Naive B cell (primary cell): ENCODE results near the gene PCSK5. TPM values are rescaled to one million over a fixed set of nuclear protein-coding genes. Genes with fewer than 3 reads are reported as not detected.
"Not testable (repeated sequence)": the region's sequence is repeated elsewhere in the genome, so short reads cannot be mapped to it uniquely, and the experiment has no call there.

Experiments used
- ATAC-seq, 2 donors: fragments of 150-1000 bp; cut with Tn5 transposase; 2 replicates each; pipeline ENCODE4 v1.10.0; 2021; ENCODE audit warnings: low read depth in 2 of 2, mild to moderate bottlenecking in 2 of 2, moderate library complexity in 2 of 2
- DNase-seq: peaks from one replicate; pipeline ENCODE4 v3.0.0; 2022
- H3K27ac Mint-ChIP-seq, 6 donors: one replicate each; pipeline ENCODE4 v1.8.0; 2020 to 2022; ENCODE audit warnings: mild to moderate bottlenecking in 6 of 6, mixed read lengths in 6 of 6, moderate library complexity in 5 of 6, inconsistent platforms in 2 of 6
- H3K27me3 Mint-ChIP-seq, 3 donors: one replicate each; pipeline ENCODE4 v1.8.0; 2021 to 2022; ENCODE audit warnings: mixed read lengths in 3 of 3, mild to moderate bottlenecking in 1 of 3
- H3K36me3 Mint-ChIP-seq, 2 donors: one replicate each; pipeline ENCODE4 v1.8.0; 2020 to 2022; ENCODE audit warnings: mixed read lengths in 2 of 2, inconsistent platforms in 1 of 2, mild to moderate bottlenecking in 1 of 2
- H3K4me1 Mint-ChIP-seq, 3 donors: one replicate each; pipeline ENCODE4 v1.8.0; 2020 to 2022; ENCODE audit warnings: mixed read lengths in 3 of 3, inconsistent platforms in 1 of 3, mild to moderate bottlenecking in 1 of 3, moderate library complexity in 1 of 3
- H3K4me3 Mint-ChIP-seq, 8 donors: one replicate each; pipeline ENCODE4 v1.8.0; 2020 to 2022; ENCODE audit warnings: mild to moderate bottlenecking in 8 of 8, mixed read lengths in 8 of 8, moderate library complexity in 8 of 8, inconsistent platforms in 2 of 8
- H3K9me3 Mint-ChIP-seq, 7 donors: one replicate each; pipeline ENCODE4 v1.8.0; 2020 to 2022; ENCODE audit warnings: mixed read lengths in 7 of 7, mild to moderate bottlenecking in 5 of 7, inconsistent platforms in 2 of 7, moderate library complexity in 1 of 7
- polyA plus RNA-seq, 6 donors: library from polyadenylated mRNA; unstranded; fragments of 300-500 nt; fragmentation: Illumina TruSeq; gene quantifications; one replicate each; pipeline ENCODE4 v1.2.3, GENCODE V29; 2021; ENCODE audit warnings: low read depth in 6 of 6

Gene PCSK5
- polyA plus RNA-seq, 6 donors from 2014 or later: 0.05 TPM; not detected in 5

DNA sequence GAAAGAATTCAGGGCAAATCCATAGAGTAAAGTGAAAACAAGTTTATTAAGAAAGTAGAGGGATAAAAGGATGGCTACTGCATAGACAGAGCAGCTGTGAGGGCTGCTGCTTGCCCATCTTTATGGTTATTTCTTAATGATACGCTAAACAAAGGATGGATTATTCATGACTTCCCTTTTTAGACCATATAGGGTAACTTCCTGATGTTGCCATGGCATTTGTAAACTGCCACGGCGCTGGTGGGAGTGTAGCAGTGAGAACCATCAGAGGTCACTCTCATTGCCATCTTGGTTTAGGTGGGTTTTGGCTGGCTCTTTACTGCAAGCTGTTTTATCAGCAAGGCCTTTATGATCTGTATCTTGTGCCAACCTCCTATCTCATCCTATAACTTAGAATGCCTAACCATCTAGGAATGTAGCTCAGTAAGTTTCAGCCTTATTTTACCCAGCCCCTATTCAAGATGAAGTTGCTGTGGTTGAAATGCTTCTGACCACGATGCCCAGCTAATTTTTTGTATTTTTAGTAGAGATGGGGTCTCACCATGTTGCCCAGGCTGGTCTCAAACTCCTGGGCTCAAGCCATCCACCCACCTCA is 461.6 kb downstream of the PCSK5 start:
- H3K27me3 Mint-ChIP-seq: peaks cover 11 to 16% (median 12%) of the 10 kb centered on the region in 3 donors
- H3K4me3 Mint-ChIP-seq: no peak overlapping the region
- H3K36me3 Mint-ChIP-seq: no peaks in the 10 kb centered on the region
- DNase-seq (no peak), ATAC-seq (no peak)
- H3K9me3 Mint-ChIP-seq: no peaks in the 10 kb centered on the region
- H3K4me1 Mint-ChIP-seq: no peaks in the 10 kb centered on the region
- no peak overlapping the region for H3K27ac Mint-ChIP-seq

- ATAC-seq (no peak), DNase-seq (no peak)
- no peaks in the 10 kb centered on the region for H3K4me1 Mint-ChIP-seq
- peaks cover 10 to 16% (median 11%) of the 10 kb centered on the region in 3 donors for H3K27me3 Mint-ChIP-seq
- H3K4me3 Mint-ChIP-seq: no peak overlapping the region
- H3K27ac Mint-ChIP-seq: peak overlapping the region in 1 of 6 donors; percentile 51
- H3K36me3 Mint-ChIP-seq: no peaks in the 10 kb centered on the region
- H3K9me3 Mint-ChIP-seq: no peaks in the 10 kb centered on the region
Observed at GRCh38 chr9:76353280-76353679, 462.8 kb downstream of the PCSK5 start.

- Mint-ChIP-seq H3K36me3 (no peaks in the 10 kb centered on the region), H3K4me1 (no peaks in the 10 kb centered on the region), H3K4me3 (no peak overlapping the region), H3K9me3 (no peaks in the 10 kb centered on the region), H3K27ac (no peak overlapping the region), H3K27me3 (peaks cover 10 to 16% (median 11%) of the 10 kb centered on the region in 3 donors)
- ATAC-seq (no peak), DNase-seq (no peak)
Observed at GRCh38 chr9:76354221-76354620, 463.7 kb downstream of the PCSK5 start.

DNA sequence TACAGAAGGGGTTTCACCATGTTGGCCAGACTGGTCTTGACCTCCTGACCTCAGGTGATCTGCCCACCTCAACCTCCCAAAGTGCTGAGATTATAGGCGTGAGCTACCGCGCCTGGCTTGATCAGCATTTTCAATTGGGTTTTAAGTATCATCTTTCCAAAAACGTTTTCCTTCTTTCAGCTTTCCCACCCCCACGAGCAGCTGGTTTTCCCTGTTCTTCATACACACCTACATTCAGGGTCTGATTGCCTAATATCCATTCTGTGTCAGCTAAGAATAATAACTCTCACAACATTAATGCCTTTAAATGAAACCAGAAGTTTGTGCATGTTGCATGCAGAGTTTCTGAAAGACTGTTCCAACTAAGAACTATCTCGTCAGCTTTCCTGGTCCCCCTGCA is 465.4 kb downstream of the PCSK5 start:
- H3K27ac Mint-ChIP-seq: no peak overlapping the region
- peaks cover 3 to 11% (median 9%) of the 10 kb centered on the region in 3 donors for H3K27me3 Mint-ChIP-seq
- DNase-seq: no peak
- no peaks in the 10 kb centered on the region for H3K4me1 Mint-ChIP-seq
- H3K36me3 Mint-ChIP-seq: no peaks in the 10 kb centered on the region
- no peak for ATAC-seq
- H3K4me3 Mint-ChIP-seq: no peak overlapping the region
- H3K9me3 Mint-ChIP-seq: no peaks in the 10 kb centered on the region

DNA sequence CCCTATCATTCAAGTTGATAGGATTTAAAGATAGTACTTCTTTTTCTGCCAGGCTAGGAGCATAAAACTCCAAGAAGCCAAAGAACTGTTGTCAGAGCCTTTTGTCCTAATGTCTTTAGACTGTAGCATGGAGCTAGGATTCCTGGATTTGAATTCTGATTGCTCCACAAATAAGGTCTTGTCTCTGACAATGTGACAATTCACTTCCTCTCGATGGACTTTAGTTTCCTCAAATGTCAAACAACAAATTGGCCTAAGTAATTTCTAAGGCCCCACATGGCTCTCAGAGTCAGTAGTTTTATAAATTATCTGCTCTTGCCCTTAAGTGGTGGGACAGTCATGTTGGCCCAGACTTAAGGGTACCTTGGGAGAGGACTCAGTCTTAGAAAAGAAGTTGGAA is 467.1 kb downstream of the PCSK5 start:
- H3K27me3 Mint-ChIP-seq: peaks cover under 1 to 5% (median 3%) of the 10 kb centered on the region in 3 donors
- no peak for DNase-seq
- no peaks in the 10 kb centered on the region for H3K4me1 Mint-ChIP-seq
- H3K4me3 Mint-ChIP-seq: no peak overlapping the region
- no peaks in the 10 kb centered on the region for H3K9me3 Mint-ChIP-seq
- no peak overlapping the region for H3K27ac Mint-ChIP-seq
- H3K36me3 Mint-ChIP-seq: no peaks in the 10 kb centered on the region
- no peak for ATAC-seq

GRCh38 chr9:76358628-76359280 is 468.3 kb downstream of the PCSK5 start:
- Mint-ChIP-seq H3K27ac (peak overlapping the region in 1 of 6 donors; percentile 63), H3K9me3 (no peaks in the 10 kb centered on the region), H3K27me3 (peaks cover 4 to 11% (median 8%) of the 10 kb centered on the region in 3 donors), H3K4me3 (no peak overlapping the region), H3K4me1 (no peaks in the 10 kb centered on the region), H3K36me3 (no peaks in the 10 kb centered on the region)
- ATAC-seq: no peak
- DNase-seq: no peak

DNA sequence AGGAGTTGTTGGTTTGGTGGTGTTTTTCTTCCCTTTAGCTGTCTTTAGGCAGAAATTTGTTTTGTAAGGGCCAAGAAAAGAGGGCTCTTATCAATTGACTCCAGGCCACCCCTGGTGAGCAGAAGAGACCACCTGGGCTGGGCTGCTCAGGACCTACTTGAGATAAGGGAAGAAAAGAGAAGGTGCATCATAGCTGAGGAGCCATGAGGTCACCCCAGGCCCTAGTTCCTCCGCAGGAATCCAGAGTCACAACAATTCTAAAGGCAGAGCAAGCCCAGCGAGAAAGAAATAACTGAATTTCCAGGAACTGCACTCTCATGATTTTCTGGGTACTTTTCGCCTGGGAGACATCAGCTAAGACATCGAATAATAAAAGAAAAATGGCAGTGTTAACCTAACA is 468.9 kb downstream of the PCSK5 start:
- ATAC-seq: no peak
- Mint-ChIP-seq H3K9me3 (no peaks in the 10 kb centered on the region), H3K36me3 (no peaks in the 10 kb centered on the region), H3K27ac (no peak overlapping the region), H3K27me3 (peaks cover 0 to 8% (median 8%) of the 10 kb centered on the region in 3 donors), H3K4me1 (no peaks in the 10 kb centered on the region), H3K4me3 (no peak overlapping the region)
- no peak for DNase-seq

DNA sequence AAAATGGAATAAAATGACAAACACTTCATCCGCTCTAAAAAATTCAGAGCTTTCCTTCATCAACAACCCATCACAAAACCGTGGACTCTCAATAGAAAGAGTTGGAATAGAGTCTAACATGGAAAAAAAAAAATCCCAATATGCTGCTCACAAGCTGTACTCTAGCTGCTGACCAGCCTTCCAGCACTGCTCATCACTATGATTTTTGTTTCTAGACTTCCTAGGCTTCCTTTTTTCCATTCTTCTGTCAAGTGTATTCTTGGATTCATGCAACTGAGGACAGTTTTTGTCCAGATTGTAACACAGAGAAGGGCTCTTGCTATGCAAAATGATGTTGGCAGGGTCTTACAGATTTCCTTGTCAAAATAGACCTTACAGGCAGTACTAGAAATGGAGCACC is 469.3 kb downstream of the PCSK5 start:
- H3K4me3 Mint-ChIP-seq: no peak overlapping the region
- no peaks in the 10 kb centered on the region for H3K4me1 Mint-ChIP-seq
- no peaks in the 10 kb centered on the region for H3K9me3 Mint-ChIP-seq
- H3K36me3 Mint-ChIP-seq: no peaks in the 10 kb centered on the region
- no peak for ATAC-seq
- H3K27ac Mint-ChIP-seq: no peak overlapping the region
- H3K27me3 Mint-ChIP-seq: peaks cover 0 to 11% (median 8%) of the 10 kb centered on the region in 3 donors
- no peak for DNase-seq

DNA sequence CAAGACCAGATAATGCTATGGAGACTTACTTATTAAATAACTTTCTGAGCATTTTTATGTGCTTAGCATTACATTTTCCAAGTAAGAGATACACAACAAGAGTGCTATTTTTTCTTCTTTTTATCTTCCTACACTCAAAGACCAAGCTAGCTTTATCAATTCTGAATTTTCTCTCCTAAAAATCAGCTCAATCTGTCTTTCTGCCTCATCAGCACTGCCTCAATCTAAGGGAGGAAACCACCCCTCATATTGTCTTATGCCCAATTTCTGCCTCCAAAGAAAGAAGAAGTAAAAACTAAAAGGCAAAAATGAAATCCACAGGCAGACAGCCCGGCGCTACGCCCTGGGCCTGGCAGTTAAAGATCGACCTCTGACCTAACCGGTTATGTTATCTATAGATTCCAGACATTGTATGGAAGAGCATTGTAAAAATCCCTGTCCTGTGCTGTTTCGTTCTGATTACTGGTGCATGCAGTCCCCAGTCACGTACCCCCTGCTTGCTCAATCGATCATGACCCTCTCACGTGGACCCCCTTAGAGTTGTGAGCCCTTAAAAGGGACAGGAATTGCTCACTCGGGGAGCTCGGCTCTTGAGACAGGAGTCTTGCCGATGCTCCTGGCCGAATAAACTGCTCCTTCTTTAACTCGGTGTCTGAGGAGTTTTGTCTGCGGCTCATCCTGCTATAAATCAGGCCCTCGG is 472.0 kb downstream of the PCSK5 start:
- Mint-ChIP-seq H3K27me3 (peaks cover 0 to 12% (median 8%) of the 10 kb centered on the region in 3 donors), H3K27ac (peak overlapping the region in 2 of 6 donors; percentile 14 to 28)
- not testable (repeated sequence) for ATAC-seq, H3K4me3 Mint-ChIP-seq, H3K4me1 Mint-ChIP-seq, H3K36me3 Mint-ChIP-seq, DNase-seq, H3K9me3 Mint-ChIP-seq

DNA sequence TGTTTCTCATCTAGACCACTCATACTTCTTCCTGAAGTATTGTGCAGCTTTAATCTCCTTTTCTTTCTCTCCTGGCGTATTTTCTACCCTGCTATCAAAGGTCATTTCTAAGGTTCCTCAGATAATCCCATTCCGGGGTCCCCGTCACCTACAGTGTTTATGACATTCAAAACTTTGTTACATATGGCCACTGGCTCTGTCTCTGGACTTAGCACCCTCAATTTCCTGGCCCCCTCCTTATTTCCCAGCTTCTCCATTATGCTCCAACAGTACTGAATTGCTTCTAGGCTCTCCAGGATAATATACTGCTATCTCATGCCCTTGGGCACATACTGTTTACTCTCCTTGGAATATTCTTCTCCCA is 472.5 kb downstream of the PCSK5 start:
- peaks cover 0 to 12% (median 8%) of the 10 kb centered on the region in 3 donors for H3K27me3 Mint-ChIP-seq
- ATAC-seq: no peak
- no peak for DNase-seq
- peaks cover 0 to 2% (median 0%) of the 10 kb centered on the region in 7 donors for H3K9me3 Mint-ChIP-seq
- H3K4me1 Mint-ChIP-seq: no peaks in the 10 kb centered on the region
- no peak overlapping the region for H3K4me3 Mint-ChIP-seq
- H3K36me3 Mint-ChIP-seq: no peaks in the 10 kb centered on the region
- H3K27ac Mint-ChIP-seq: no peak overlapping the region

GRCh38 chr9:76365028-76365427 is 474.6 kb downstream of the PCSK5 start:
- Mint-ChIP-seq H3K4me3 (no peak overlapping the region), H3K27ac (no peak overlapping the region), H3K4me1 (no peaks in the 10 kb centered on the region), H3K27me3 (peaks cover 0 to 12% (median 8%) of the 10 kb centered on the region in 3 donors), H3K36me3 (no peaks in the 10 kb centered on the region), H3K9me3 (peaks cover 0 to 2% (median 0%) of the 10 kb centered on the region in 7 donors)
- no peak for DNase-seq
- ATAC-seq: no peak

- Mint-ChIP-seq H3K4me3 (no peak overlapping the region), H3K27me3 (peaks cover 0 to 12% (median 8%) of the 10 kb centered on the region in 3 donors), H3K36me3 (no peaks in the 10 kb centered on the region), H3K27ac (no peak overlapping the region), H3K9me3 (peaks cover 0 to 2% (median 0%) of the 10 kb centered on the region in 7 donors), H3K4me1 (peaks cover 0 to 4% (median 0%) of the 10 kb centered on the region in 3 donors)
- ATAC-seq (no peak), DNase-seq (no peak)
Observed at GRCh38 chr9:76366275-76366674, 475.8 kb downstream of the PCSK5 start.

DNA sequence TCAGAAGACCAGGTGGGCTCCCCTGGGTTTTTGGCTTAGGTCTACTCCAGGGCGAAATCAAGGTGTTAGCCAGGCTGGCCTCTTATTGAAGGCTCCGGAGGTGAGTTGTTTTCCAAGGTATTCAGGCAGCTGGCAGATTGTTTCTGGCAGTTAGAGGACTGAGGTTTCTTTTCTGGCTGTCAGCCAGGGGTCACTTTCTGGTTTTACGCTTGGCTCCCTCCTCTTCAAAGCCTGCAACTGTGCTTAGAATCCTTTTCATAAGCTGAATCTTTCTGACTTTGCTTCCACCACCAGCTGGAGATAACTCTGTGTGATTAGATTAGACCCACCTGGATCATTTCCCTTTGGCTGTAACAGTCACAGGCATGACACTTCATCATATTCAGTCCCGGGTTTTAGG is 479.1 kb downstream of the PCSK5 start:
- no peaks in the 10 kb centered on the region for H3K36me3 Mint-ChIP-seq
- peak overlapping the region in 1 of 6 donors; percentile 57 for H3K27ac Mint-ChIP-seq
- peaks cover 0 to 2% (median 0%) of the 10 kb centered on the region in 7 donors for H3K9me3 Mint-ChIP-seq
- H3K27me3 Mint-ChIP-seq: peaks cover 0 to 2% (median 0%) of the 10 kb centered on the region in 3 donors
- DNase-seq: no peak
- H3K4me1 Mint-ChIP-seq: peaks cover 0 to 4% (median 0%) of the 10 kb centered on the region in 3 donors
- no peak for ATAC-seq
- H3K4me3 Mint-ChIP-seq: no peak overlapping the region
